Activated T-cell treated with anti-CD3 and anti-CD28 coated beads, Interleukin-2, amount 50 U/mL, for 24 hours (primary cell): ENCODE data around the gene DAZAP1.

Experiments used
- DNase-seq: peaks from one replicate; pipeline ENCODE4 v3.0.0-alpha.2; 2020
- H3K27ac Mint-ChIP-seq: 2 replicates; pipeline ENCODE4 v1.8.0; 2020; ENCODE audit warnings: mild to moderate bottlenecking, mixed read lengths
- H3K27me3 Mint-ChIP-seq: 2 replicates; pipeline ENCODE4 v1.8.0; 2020; ENCODE audit warnings: mixed read lengths
- H3K36me3 Mint-ChIP-seq: 2 replicates; pipeline ENCODE4 v1.8.0; 2020; ENCODE audit warnings: low read depth, mixed read lengths
- H3K4me1 Mint-ChIP-seq: 2 replicates; pipeline ENCODE4 v1.8.0; 2020; ENCODE audit warnings: low read depth, mixed read lengths
- H3K4me3 Mint-ChIP-seq: 2 replicates; pipeline ENCODE4 v1.8.0; 2020; ENCODE audit warnings: mild to moderate bottlenecking, moderate library complexity, mixed read lengths
- H3K9me3 Mint-ChIP-seq: 2 replicates; pipeline ENCODE4 v1.8.0; 2020; ENCODE audit warnings: mixed read lengths

Gene DAZAP1

DNA sequence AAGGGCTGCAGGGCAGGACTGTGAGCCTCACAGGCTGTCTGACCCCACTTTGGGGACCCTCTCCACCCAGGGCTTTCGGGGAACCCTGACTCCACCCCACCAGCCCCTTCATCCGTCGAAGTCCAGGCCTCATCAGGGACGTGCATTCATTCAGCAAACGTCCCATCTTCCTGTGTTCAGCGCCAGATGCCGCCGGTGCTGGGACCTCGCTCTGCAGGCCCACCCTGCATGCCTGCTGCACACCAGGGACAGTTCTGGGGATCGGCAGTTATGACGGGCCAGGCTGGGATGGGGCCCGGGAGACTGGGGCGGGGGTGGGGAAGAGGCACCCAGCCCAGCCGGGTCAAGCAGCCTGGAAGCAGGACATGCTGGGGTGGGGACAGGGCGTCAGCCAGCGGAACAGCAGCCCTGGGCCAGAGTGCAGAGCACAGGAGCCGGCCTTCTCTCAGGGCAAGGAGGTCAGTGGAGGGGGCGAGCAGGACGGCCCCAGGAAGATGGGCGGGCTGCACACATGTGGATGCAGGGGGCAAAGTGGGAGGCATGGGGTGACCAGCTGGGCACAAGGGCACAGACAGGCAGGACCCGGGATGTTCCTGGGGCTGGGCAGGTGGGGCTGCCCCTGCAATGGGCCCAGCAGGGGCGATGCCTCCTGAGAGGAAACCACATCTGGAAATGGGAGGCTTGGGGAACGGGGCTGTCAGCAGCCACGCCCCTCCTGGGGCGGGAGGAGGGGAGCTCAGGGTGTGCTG lies 11.2 kb upstream of the DAZAP1 start:
- Mint-ChIP-seq H3K36me3 (peaks cover 35% of the 10 kb centered on the region), H3K4me3 (no peak overlapping the region), H3K9me3 (no peaks in the 10 kb centered on the region), H3K4me1 (peaks cover 11% of the 10 kb centered on the region), H3K27ac (peak overlapping the region; percentile 57), H3K27me3 (no peaks in the 10 kb centered on the region)
- no peak for DNase-seq

DNA sequence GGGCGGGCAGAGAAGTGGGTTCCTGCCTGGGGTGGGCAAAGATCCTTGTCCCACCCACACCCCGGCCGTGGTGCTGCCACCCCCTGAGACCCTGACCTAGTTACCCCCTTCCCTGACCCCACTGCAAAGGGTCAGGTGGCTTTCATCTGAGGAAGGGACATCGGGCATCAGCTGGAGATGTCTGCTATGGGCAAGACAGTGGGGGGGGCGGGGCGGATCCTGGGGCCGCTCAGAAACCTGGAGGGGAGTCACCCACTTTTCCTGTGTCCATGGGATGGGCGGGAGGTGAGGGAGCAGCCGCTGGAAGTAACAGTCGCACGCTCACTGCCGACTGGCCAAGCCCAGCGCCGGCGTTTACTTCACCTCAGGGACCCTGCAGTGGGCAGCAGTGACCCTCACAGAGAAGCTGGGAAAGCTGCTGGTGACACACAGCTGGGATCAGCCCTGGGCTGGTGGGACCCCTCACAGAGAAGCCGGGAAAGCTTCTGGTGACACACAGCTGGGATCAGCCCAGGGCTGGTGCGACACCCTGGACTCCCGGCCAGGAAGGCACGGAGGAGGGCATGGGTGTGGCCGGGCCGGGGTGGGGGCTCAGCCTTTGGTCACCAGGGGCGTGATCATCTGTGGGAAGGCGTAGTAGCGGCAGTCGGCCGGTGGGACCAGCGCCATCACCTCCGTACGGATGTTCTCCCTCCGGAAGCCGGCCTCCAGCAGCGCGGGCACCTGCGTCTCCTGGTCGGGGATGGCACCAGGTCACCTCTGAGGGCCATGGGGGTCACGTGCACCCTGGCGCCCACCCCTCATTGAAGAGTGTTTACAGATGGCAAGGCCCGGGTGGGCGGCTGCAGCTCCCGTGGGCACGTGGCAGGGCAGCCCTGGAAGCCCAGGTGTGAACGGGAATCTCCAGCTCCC lies 10.4 kb upstream of the DAZAP1 start:
- Mint-ChIP-seq H3K9me3 (no peaks in the 10 kb centered on the region), H3K36me3 (peaks cover 30% of the 10 kb centered on the region), H3K4me3 (no peak overlapping the region), H3K27ac (no peak overlapping the region), H3K27me3 (no peaks in the 10 kb centered on the region), H3K4me1 (peaks cover 11% of the 10 kb centered on the region)
- no peak for DNase-seq

- peaks cover 22% of the 10 kb centered on the region for H3K36me3 Mint-ChIP-seq
- H3K4me3 Mint-ChIP-seq: no peak overlapping the region
- peak overlapping the region; percentile 22 for H3K27ac Mint-ChIP-seq
- no peak for DNase-seq
- peaks cover 16% of the 10 kb centered on the region for H3K4me1 Mint-ChIP-seq
- peaks cover 4% of the 10 kb centered on the region for H3K27me3 Mint-ChIP-seq
- no peaks in the 10 kb centered on the region for H3K9me3 Mint-ChIP-seq
Observed at GRCh38 chr19:1397838-1398237, 9.5 kb upstream of the DAZAP1 start.

GRCh38 chr19:1399079-1399478 lies 8.3 kb upstream of the DAZAP1 start:
- Mint-ChIP-seq H3K27ac (no peak overlapping the region), H3K9me3 (no peaks in the 10 kb centered on the region), H3K36me3 (peaks cover 12% of the 10 kb centered on the region), H3K4me1 (peaks cover 18% of the 10 kb centered on the region), H3K4me3 (no peak overlapping the region), H3K27me3 (peaks cover 6% of the 10 kb centered on the region)
- DNase-seq: no peak

DNA sequence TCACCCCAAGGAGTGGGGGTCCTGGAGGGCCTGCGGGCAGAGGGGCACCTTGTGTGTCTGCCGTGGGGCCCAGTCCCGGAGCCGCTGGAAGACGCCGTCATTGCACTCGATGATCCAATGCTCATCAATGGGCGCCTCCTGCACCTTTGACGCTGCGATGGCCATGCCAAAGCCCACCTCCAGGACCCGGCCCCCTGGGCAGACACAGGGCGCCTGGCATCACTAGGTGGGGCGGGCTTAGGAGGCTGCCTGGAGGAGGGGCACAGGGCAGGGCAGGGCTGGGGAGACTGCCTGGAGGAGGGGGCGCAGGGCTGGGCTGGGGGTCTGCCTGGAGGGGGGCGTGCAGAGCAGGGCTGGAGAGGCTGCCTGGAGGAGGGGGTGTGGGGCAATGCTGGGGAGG lies 7.6 kb upstream of the DAZAP1 start:
- Mint-ChIP-seq H3K4me1 (peaks cover 18% of the 10 kb centered on the region), H3K27ac (no peak overlapping the region), H3K9me3 (no peaks in the 10 kb centered on the region), H3K4me3 (no peak overlapping the region), H3K36me3 (peaks cover 8% of the 10 kb centered on the region), H3K27me3 (peaks cover 6% of the 10 kb centered on the region)
- no peak for DNase-seq

DNA sequence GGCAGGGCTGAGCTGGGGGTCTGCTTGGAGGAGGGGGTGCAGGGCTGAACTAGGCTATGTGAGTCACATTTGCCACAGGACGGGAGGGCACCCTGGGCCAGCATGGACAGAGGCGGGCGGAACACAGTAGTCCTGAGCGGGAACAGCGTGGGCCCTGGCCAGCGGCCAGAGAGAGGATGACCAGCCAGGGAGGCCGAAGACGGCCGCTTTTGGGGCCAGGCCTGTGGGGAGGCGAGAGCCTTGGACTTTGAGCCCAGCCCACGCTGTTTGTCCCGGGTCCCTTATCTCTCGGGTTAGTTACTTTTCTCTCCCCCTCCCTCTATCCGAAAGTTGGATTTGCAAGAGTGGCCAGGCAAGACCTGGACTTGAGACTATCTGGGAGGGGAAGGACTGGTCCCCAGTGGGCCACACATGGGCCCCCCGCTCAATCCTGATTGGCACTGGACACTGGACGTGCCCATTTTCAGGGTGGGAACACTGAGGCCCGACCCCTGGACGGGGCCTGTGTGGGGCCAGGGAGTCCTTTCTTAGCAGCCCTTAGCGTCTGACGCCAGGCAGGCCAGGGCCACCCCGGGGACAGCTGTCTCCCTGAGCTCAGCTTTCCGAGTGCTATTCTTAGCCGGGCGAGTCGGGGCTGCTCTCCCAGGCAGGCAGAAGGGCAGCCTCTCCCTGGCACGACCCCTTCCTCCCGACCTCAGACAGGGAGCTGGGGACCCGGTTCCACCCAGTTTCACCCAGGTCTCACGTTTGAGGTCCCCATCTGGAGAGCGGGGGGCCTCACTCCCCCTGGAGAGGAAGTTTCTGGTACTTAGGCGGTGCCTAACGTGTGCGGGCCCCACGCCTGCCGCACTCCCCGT lies 6.9 kb upstream of the DAZAP1 start:
- DNase-seq: peak; percentile 51
- Mint-ChIP-seq H3K27ac (peak overlapping the region; percentile 52), H3K27me3 (peaks cover 6% of the 10 kb centered on the region), H3K4me1 (peaks cover 18% of the 10 kb centered on the region), H3K4me3 (peak overlapping the region; percentile 77), H3K36me3 (peaks cover 8% of the 10 kb centered on the region), H3K9me3 (no peaks in the 10 kb centered on the region)

GRCh38 chr19:1401138-1401888 lies 6.1 kb upstream of the DAZAP1 start, which contains the start of gene GAMT:
TSS of gene GAMT (minus strand) at chr19:1401542. CDS start at chr19:1401476, 66 bp downstream.
- Mint-ChIP-seq H3K9me3 (no peaks in the 10 kb centered on the region), H3K36me3 (peaks cover 8% of the 10 kb centered on the region), H3K4me1 (peaks cover 14% of the 10 kb centered on the region), H3K27me3 (peaks cover 6% of the 10 kb centered on the region), H3K27ac (peak within 1 kb of the TSS; percentile 22), H3K4me3 (peak within 1 kb of the TSS; percentile 77)
- peak; percentile 80 for DNase-seq

DNA sequence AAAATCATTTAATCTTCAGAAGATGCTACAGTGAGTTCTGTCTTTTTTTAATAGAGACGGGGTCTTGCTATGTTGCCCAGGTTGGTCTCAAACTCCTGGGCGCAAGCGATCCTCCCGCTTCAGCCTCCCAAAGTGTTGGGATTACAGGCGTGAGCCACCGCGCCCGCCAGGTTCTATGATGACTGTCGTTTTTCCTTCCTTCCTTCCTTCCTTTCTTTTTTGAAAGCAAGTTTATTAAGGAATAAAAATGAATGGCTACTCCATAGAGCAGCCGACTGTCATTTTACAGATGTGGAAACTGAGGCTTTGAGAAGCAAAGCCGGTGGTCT lies 5.5 kb upstream of the DAZAP1 start:
- Mint-ChIP-seq H3K4me1 (peaks cover 18% of the 10 kb centered on the region), H3K9me3 (no peaks in the 10 kb centered on the region), H3K4me3 (peak overlapping the region; percentile 61), H3K27ac (no peak overlapping the region), H3K27me3 (peaks cover 6% of the 10 kb centered on the region), H3K36me3 (peaks cover 8% of the 10 kb centered on the region)
- DNase-seq: no peak

DNA sequence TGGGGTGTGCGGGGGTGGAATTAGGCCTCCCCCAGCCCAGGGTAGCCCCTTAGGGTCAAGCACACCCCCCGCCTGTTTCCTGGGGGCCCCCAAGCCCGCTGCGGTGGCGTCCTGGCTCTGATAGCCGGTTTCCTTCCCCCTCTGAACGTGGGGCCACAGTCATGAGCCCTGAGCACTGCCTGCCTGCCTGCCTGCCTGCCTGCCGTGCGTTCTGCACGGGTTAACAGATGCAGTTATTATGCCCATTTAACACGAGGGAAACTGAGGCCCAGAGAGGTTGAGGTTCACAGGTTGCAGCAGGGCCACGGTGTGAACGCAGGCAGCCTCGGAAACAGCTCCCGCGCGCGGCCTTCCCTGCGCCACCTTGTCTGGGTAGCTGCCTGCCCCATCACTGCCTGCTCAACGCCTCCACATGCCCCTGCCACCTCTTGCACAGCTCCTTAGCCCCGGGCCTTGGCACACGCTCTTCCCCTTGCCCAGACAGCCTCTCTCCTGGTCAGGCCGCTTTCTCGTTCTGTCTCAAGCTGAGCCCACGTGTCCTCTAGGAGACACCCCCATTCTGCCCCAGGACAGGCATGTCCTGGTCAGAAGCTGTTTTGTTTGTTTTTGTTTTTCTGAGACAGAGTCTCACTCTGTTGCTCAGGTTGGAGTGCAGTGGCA lies 4.8 kb upstream of the DAZAP1 start:
- H3K9me3 Mint-ChIP-seq: no peaks in the 10 kb centered on the region
- peak overlapping the region; percentile 6 for H3K27ac Mint-ChIP-seq
- H3K4me1 Mint-ChIP-seq: peaks cover 18% of the 10 kb centered on the region
- H3K36me3 Mint-ChIP-seq: peaks cover 6% of the 10 kb centered on the region
- DNase-seq: no peak
- peak overlapping the region; percentile 50 for H3K4me3 Mint-ChIP-seq
- peaks cover 6% of the 10 kb centered on the region for H3K27me3 Mint-ChIP-seq

- peaks cover 6% of the 10 kb centered on the region for H3K27me3 Mint-ChIP-seq
- peaks cover 44% of the 10 kb centered on the region for H3K4me1 Mint-ChIP-seq
- peaks cover 35% of the 10 kb centered on the region for H3K36me3 Mint-ChIP-seq
- peak overlapping the region; percentile 68 for H3K4me3 Mint-ChIP-seq
- peak; percentile 100 for DNase-seq
- H3K27ac Mint-ChIP-seq: peak overlapping the region; percentile 86
- H3K9me3 Mint-ChIP-seq: no peaks in the 10 kb centered on the region
Observed at GRCh38 chr19:1406774-1407527, 435 bp upstream of the DAZAP1 start.

DNA sequence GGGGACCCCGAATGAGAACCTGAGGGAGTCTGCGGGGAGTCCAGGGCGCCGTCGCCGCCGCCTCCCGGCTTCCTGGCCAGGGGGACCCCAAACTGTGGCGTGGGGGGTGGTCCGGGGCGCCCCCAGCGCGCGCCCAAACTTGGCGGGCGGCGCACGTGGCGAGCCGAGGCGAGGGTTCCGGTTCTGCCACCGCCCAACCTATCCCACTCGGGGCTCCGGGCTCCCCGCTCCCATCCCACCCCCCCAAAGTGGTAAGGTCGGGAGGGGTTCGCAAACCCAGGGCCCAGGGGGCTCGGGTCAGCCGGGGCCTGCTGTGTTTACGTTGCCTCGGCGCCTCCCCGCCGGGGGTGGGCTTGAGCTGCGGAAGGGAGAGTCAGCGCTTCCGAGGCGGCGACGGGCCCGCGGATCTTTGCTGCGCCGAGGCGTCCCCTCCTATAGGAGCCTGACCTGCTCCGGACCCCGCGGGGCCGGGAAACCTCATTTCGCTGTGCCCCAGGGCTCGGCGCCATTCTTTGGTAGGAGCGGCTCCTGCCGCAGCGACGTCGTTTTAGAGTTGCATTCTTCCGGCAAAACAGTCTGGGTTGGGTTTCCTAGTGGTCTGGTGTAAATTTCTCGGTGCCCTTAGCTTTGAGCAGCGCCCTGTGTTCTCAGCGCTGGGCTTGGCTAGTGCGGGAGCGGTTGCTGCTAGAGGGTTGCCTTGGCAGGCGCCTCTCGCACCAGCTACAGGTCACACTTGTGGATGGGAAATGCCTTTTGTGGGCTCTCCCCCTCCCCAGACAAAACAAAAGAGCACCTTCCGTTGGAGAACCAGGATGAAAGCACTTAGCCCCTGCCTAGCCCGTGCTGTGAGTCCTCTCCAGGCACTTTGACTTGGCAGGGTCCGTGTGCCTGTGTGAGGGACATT lies 1.2 kb downstream of the DAZAP1 start:
- Mint-ChIP-seq H3K9me3 (no peaks in the 10 kb centered on the region), H3K36me3 (peaks cover 50% of the 10 kb centered on the region), H3K4me3 (peak overlapping the region; percentile 96), H3K4me1 (peaks cover 53% of the 10 kb centered on the region), H3K27me3 (no peaks in the 10 kb centered on the region), H3K27ac (peak overlapping the region; percentile 97)
- DNase-seq: peak; percentile 76
